PC-9 (cell line): ENCODE results near the gene SLC2A9. TPM values are rescaled to one million over a fixed set of nuclear protein-coding genes. Genes with fewer than 3 reads are reported as not detected.

ENCODE experiments used
- BruUV-seq: library from RNA; stranded (reverse); fragments of 400-500 nt; replicated peaks from 2 replicates; lab custom pipeline; 2021; lab: Mats Ljungman, UMichigan
- CTCF ChIA-PET: fragments of 300-600 bp; sonication (Branson Sonifier 250); formaldehyde crosslinking; loops from one replicate; lab custom pipeline; 2022; ENCODE audit warnings: antibody characterized with exemption; lab: Charles Lee
- POLR2A ChIA-PET: fragments of 300-600 bp; sonication (Branson Sonifier 250); formaldehyde crosslinking; loops from one replicate; lab custom pipeline; 2022; ENCODE audit warnings: antibody characterized with exemption; ENCODE audit not compliant: unreplicated experiment; lab: Charles Lee
- DNase-seq, 2 experiments: peaks; one replicate each; pipeline versions ENCODE4 v3.0.0 to v3.0.0-alpha.2; 2015 to 2022; ENCODE audit warnings: mixed read lengths in 1 of 2
- H2AFZ ChIP-seq: fragments of 200-600 bp; sonication (generic); 2 replicates; pipeline ENCODE4 v1.8.1; 2017; ENCODE audit warnings: antibody characterized with exemption
- H3F3A ChIP-seq: fragments of 200-600 bp; sonication (generic); 2 replicates; pipeline ENCODE4 v1.8.1; 2017; ENCODE audit warnings: antibody characterized with exemption, mild to moderate bottlenecking, low read depth; ENCODE audit not compliant: insufficient read depth
- H3K27ac ChIP-seq: fragments of 200-600 bp; sonication (generic); 2 replicates; pipeline ENCODE4 v1.6.1; 2016; ENCODE audit warnings: mixed run types
- H3K27me3 ChIP-seq: fragments of 200-600 bp; sonication (generic); 2 replicates; pipeline ENCODE4 v1.6.1; 2016; ENCODE audit warnings: low read depth, mixed run types; ENCODE audit not compliant: insufficient read depth
- H3K36me3 ChIP-seq: fragments of 200-600 bp; sonication (generic); 2 replicates; pipeline ENCODE4 v1.6.1; 2016; ENCODE audit warnings: low read depth, mixed run types
- H3K4me1 ChIP-seq: fragments of 200-600 bp; sonication (generic); replicated peaks from 2 replicates; pipeline ENCODE4 v1.6.1; 2016; ENCODE audit warnings: mixed run types; ENCODE audit not compliant: insufficient read depth
- H3K4me2 ChIP-seq: fragments of 200-600 bp; sonication (generic); 2 replicates; pipeline ENCODE4 v1.6.1; 2017; ENCODE audit warnings: mixed run types
- H3K4me3 ChIP-seq: fragments of 200-600 bp; sonication (generic); 2 replicates; pipeline ENCODE4 v1.6.1; 2016; ENCODE audit warnings: mixed run types
- H3K79me2 ChIP-seq: fragments of 200-600 bp; sonication (generic); 2 replicates; pipeline ENCODE4 v1.6.1; 2017; ENCODE audit warnings: low read depth, mixed run types
- H3K9me2 ChIP-seq: fragments of 200-600 bp; sonication (generic); 2 replicates; pipeline ENCODE4 v1.8.1; 2017; ENCODE audit warnings: mild to moderate bottlenecking; ENCODE audit not compliant: insufficient read depth
- H3K9me3 ChIP-seq: fragments of 200-600 bp; sonication (generic); 2 replicates; pipeline ENCODE4 v1.8.1; 2016; ENCODE audit warnings: low read depth; ENCODE audit not compliant: insufficient read depth
- H4K20me1 ChIP-seq: fragments of 200-600 bp; sonication (generic); 2 replicates; pipeline ENCODE4 v1.8.1; 2017; ENCODE audit not compliant: insufficient read depth
- CTCF ChIP-seq: fragments of 200-600 bp; sonication (generic); conservative IDR thresholded peaks from 2 replicates; pipeline ENCODE4 v1.6.1; 2017; ENCODE audit warnings: mixed run types, antibody characterized with exemption, mild to moderate bottlenecking, moderate library complexity
- EZH2 ChIP-seq: fragments of 200-600 bp; sonication (generic); IDR thresholded peaks from 2 replicates; pipeline ENCODE4 v1.8.0; 2017; ENCODE audit warnings: antibody characterized with exemption, low read depth
- intact Hi-C: fragments of 100-400 bp; cut with micrococcal nuclease; formaldehyde crosslinking; loops from one replicate; pipeline ENCODE4 v1.10.0; 2022; ENCODE audit not compliant: unreplicated experiment
- total RNA-seq: library from RNA; stranded (reverse); gene quantifications from 2 replicates; pipeline ENCODE4 v1.2.3, GENCODE V29; 2021

SLC2A9 gene
- total RNA-seq, 1 experiment from 2014 or later, result 0.28 TPM

GRCh38 chr4:9938933-9939332 is 82.4 kb downstream of the SLC2A9 start:
- CTCF ChIA-PET, result no interaction called here
- no peak overlapping the region for H2AFZ ChIP-seq
- no peaks in the 10 kb centered on the region for H4K20me1 ChIP-seq
- BruUV-seq, result no TSS peak
- no peaks in the 10 kb centered on the region for H3K36me3 ChIP-seq
- H3K27ac ChIP-seq, result no peak overlapping the region
- H3F3A ChIP-seq, result no peaks in the 10 kb centered on the region
- POLR2A ChIA-PET, result no interaction called here
- no peak overlapping the region for H3K4me2 ChIP-seq
- H3K27me3 ChIP-seq, result peaks cover 8% of the 10 kb centered on the region; the same call in 1 of the 2 replicates
- H3K9me2 ChIP-seq, result no peaks in the 10 kb centered on the region
- intact Hi-C loops, result no loop called here
- H3K9me3 ChIP-seq, result no peaks in the 10 kb centered on the region
- H3K4me1 ChIP-seq, result no peaks in the 10 kb centered on the region
- TF ChIP-seq EZH2, result no peak
- no peak for TF ChIP-seq CTCF
- no peak for DNase-seq
- no peaks in the 10 kb centered on the region for H3K79me2 ChIP-seq
- no peak overlapping the region for H3K4me3 ChIP-seq

- Histone ChIP-seq H3K4me3 (no peak overlapping the region), H3K9me3 (no peaks in the 10 kb centered on the region), H3K9me2 (no peaks in the 10 kb centered on the region), H4K20me1 (no peaks in the 10 kb centered on the region), H3K79me2 (no peaks in the 10 kb centered on the region), H3K36me3 (no peaks in the 10 kb centered on the region), H3K27ac (no peak overlapping the region), H3K27me3 (peaks cover 13% of the 10 kb centered on the region; the same call in 1 of the 2 replicates), H3K4me1 (no peaks in the 10 kb centered on the region), H3F3A (no peaks in the 10 kb centered on the region), H2AFZ (no peak overlapping the region), H3K4me2 (no peak overlapping the region)
- ChIA-PET POLR2A (no interaction called here), CTCF (no interaction called here)
- intact Hi-C loops, result no loop called here
- DNase-seq, result no peak
- no TSS peak for BruUV-seq
- no peak for TF ChIP-seq CTCF
- no peak for TF ChIP-seq EZH2
These were observed 84.2 kb downstream of the SLC2A9 start for GRCh38 chr4:9937078-9937477.

- BruUV-seq, result no TSS peak
- no peaks in the 10 kb centered on the region for H3K79me2 ChIP-seq
- intact Hi-C loops, result no loop called here
- POLR2A ChIA-PET, result no interaction called here
- H2AFZ ChIP-seq, result no peak overlapping the region
- H3K27ac ChIP-seq, result no peak overlapping the region
- H3K4me2 ChIP-seq, result no peak overlapping the region
- CTCF ChIA-PET, result no interaction called here
- H3K27me3 ChIP-seq, result peaks cover 13% of the 10 kb centered on the region; the same call in 1 of the 2 replicates
- TF ChIP-seq CTCF (no peak), EZH2 (no peak)
- no peaks in the 10 kb centered on the region for H3K36me3 ChIP-seq
- no peaks in the 10 kb centered on the region for H3F3A ChIP-seq
- H3K4me1 ChIP-seq, result no peaks in the 10 kb centered on the region
- no peaks in the 10 kb centered on the region for H4K20me1 ChIP-seq
- H3K9me2 ChIP-seq, result no peaks in the 10 kb centered on the region
- no peak overlapping the region for H3K4me3 ChIP-seq
- H3K9me3 ChIP-seq, result no peaks in the 10 kb centered on the region
- DNase-seq, result no peak
These were observed 85.1 kb downstream of the SLC2A9 start for GRCh38 chr4:9936129-9936644.
